GM23248 (cell line): ENCODE measurements around the gene HDGFL2.

ENCODE experiments used
- EZH2 ChIP-seq: fragments of 200-600 bp; sonication (generic); IDR thresholded peaks from 2 replicates; pipeline ENCODE4 v1.6.1; 2018; ENCODE audit warnings: antibody characterized with exemption, mild to moderate bottlenecking; ENCODE audit not compliant: insufficient read depth, poor library complexity, severe bottlenecking
- EZH2phosphoT487 ChIP-seq: fragments of 200-600 bp; sonication (generic); IDR thresholded peaks from 2 replicates; pipeline ENCODE4 v1.6.1; 2018; ENCODE audit warnings: antibody characterized with exemption, moderate library complexity, mild to moderate bottlenecking, low read depth; ENCODE audit not compliant: insufficient read depth

DNA sequence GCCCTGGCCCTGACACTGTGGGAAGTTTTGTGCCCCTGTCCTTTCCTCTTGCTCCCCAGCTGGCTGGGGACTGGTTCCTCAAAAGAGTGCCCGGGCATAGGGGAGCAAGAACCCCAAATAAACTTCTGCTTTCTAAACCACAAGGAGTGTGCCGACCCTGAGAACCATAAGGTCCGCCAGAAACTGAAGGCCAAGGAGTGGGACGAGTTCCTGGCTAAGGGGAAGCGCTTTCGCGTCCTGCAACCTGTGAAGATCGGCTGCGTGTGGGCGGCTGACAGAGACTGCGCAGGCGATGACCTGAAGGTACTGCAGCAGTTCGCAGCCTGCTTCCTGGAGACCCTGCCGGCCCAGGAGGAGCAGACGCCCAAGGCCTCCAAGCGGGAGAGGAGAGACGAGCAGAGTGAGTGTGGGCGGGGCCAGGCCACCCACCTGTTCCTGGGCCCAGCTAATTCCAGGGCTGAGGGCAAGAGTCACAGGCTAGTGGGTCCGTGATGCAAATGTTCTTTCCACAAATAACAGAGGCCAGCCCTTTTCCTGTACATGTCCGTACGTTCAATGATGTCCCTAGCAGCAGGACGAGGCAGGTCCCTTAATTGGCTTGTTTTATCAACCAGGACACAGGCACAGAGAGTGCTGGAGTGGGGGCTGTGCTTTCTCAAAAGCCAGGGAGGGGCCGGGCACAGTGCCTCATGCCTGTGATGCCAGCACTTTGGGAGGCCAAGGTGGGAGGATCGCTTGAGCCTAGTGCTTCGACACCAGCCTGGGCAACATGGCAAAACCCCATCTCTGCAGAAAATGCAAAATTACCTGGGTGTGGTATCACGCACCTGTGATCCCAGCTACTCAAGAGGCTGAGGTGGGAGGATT, 40.1 kb upstream of the HDGFL2 start:
- no peak for TF ChIP-seq EZH2phosphoT487
- no peak for TF ChIP-seq EZH2
